ENCODE results near the gene SSR3.
"Not testable (repeated sequence)": the region's sequence is repeated elsewhere in the genome, so short reads cannot be mapped to it uniquely, and the experiment has no call there.

GRCh38 chr3:156569881-156570280 lies 15.0 kb upstream of the SSR3 start:
- not testable (repeated sequence) for TF ChIP-seq CTCF (IDR thresholded peaks at IDR 0.05; ENCODE audit: low read length); EZH2 (optimal IDR thresholded peaks at IDR 0.05; ENCODE audit: low read depth, low read length)
